Naive thymus-derived CD8-positive, alpha-beta T cell (primary cell): ENCODE results near the gene EYS. TPM values are rescaled to one million over a fixed set of nuclear protein-coding genes. Genes with fewer than 3 reads are reported as not detected.

ENCODE experiments used
- ATAC-seq, 2 donors: fragments of 150-1000 bp; cut with Tn5 transposase in 1 of 2; sonication (Bioruptor Pico), chemical (Tn5 transposase) in 1 of 2; 1 replicate in 1 of 2; 2 replicates in 1 of 2; pipeline ENCODE4 v1.10.0; 2021; ENCODE audit warnings: mild to moderate bottlenecking in 2 of 2, moderate library complexity in 2 of 2
- POLR2A ChIA-PET: fragments of 350-600 bp; sonication (Branson Sonifier 250); formaldehyde crosslinking; loops from one replicate; lab custom pipeline; 2021; ENCODE audit warnings: antibody characterized with exemption; lab: Charles Lee
- DNase-seq, 10 donors: peaks; one replicate each; pipeline versions ENCODE4 v3.0.0 to v3.0.0-alpha.2; 2020 to 2022
- H3K27ac Mint-ChIP-seq, 10 donors: one replicate each; pipeline ENCODE4 v1.8.0; 2020 to 2022; ENCODE audit warnings: mild to moderate bottlenecking in 10 of 10, mixed read lengths in 10 of 10, moderate library complexity in 4 of 10, inconsistent platforms in 1 of 10
- H3K27me3 Mint-ChIP-seq, 5 donors: one replicate each; pipeline ENCODE4 v1.8.0; 2021 to 2022; ENCODE audit warnings: mixed read lengths in 5 of 5
- H3K36me3 Mint-ChIP-seq, 3 donors: one replicate each; pipeline ENCODE4 v1.8.0; 2020 to 2022; ENCODE audit warnings: mixed read lengths in 3 of 3, mild to moderate bottlenecking in 2 of 3, inconsistent platforms in 1 of 3
- H3K4me1 Mint-ChIP-seq, 4 donors: one replicate each; pipeline ENCODE4 v1.8.0; 2021 to 2022; ENCODE audit warnings: mixed read lengths in 4 of 4
- H3K4me3 Mint-ChIP-seq, 10 donors: one replicate each; pipeline ENCODE4 v1.8.0; 2020 to 2022; ENCODE audit warnings: mild to moderate bottlenecking in 10 of 10, mixed read lengths in 10 of 10, moderate library complexity in 6 of 10, inconsistent platforms in 1 of 10
- H3K9me3 Mint-ChIP-seq, 9 donors: one replicate each; pipeline ENCODE4 v1.8.0; 2020 to 2022; ENCODE audit warnings: mixed read lengths in 9 of 9, mild to moderate bottlenecking in 3 of 9, inconsistent platforms in 1 of 9, moderate library complexity in 1 of 9
- polyA plus RNA-seq, 3 donors: library from polyadenylated mRNA; unstranded; fragments of 300-500 nt; fragmentation: Illumina TruSeq; gene quantifications; one replicate each; pipeline ENCODE4 v1.2.3, GENCODE V29; 2021
- total RNA-seq, 8 experiments: library from RNA in 2 of 8; stranded (reverse) in 2 of 8; gene quantifications; one replicate each; pipeline ENCODE4 v1.2.3 and lab custom pipeline; 2021 to 2026

The EYS gene
- total and polyA plus RNA-seq, 5 experiments from 2014 or later = 0.07 to 0.09 TPM; not detected in 3

DNA sequence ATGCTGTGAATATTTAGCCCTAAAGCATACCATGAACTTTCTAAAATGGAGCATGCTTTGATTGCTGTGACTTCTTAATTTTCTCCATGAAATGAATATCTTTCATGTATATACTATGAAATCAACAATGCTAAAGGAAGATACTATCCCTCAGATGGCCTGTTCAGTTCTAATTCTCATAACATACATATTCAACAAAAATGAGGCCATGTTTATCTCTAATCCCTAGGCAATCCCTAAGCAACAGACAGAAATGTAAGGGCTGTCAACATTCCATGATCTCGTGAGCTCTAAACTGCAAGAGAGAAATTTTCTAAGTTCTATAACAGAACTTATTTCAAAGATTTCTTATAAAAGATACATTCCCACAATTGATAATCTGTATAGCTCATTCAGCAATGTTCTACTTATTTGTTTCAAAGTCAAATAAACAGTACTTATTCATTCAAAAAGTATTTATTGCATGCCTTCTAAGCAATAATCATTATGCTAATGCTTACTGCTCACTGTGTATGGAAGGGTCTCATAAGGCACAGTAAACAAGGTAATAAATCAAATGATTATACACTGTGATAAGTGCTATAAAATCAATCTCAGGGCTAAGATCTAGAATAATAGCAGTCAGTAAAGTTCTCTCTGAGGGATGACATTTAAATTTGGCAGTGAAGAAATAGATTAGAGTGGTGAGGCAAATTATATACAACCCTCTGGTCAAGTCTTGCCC lies 1578.6 kb downstream of the EYS start:
- POLR2A ChIA-PET = no interaction called here
- Mint-ChIP-seq H3K27me3 (no peaks in the 10 kb centered on the region), H3K4me1 (no peaks in the 10 kb centered on the region), H3K36me3 (peaks cover 0 to 4% (median 0%) of the 10 kb centered on the region in 3 donors), H3K9me3 (peaks cover 0 to 9% (median 3%) of the 10 kb centered on the region in 9 donors), H3K27ac (no peak overlapping the region), H3K4me3 (no peak overlapping the region)
- DNase-seq (no peak), ATAC-seq (no peak)

DNA sequence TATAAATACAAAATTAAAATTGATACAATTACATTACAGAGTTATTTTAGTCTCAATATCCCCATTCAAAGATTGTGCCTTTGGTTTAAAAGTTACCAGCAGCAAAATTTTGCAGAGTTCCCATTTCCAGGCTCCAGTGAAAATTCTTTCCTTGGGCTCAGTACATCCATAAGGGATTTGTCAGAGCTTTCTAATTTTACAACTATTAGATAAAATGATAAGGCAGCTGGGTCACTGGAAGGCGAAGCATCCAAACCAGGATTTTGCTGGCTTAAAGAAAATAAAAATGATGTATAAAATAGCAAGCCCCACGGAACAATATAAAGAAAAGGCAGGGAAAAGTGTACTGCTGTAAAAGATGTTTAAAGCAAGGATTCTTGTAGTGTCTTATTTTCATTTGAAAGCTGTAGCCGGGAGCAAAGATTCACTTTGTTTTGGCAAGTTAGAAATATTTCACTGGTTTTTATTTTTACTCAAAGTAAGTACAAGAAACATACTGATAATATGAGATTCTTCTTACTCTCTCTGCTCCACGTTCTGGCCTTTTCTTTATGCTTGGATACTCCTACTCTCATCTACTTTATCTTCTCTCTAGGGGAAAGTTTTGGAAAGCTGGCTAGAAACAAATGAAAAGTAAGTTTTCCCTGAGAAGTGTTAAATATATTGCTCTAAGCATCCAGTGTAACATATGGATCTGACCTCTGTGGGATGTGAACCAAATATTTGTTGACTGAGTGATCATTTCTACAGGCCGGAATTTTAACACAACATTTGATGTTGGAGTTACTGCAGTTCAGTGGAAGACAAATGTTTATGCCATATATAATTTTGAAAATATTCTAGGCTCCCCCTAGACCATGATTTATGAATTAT lies 1583.0 kb downstream of the EYS start:
- peaks cover 0 to 4% (median 0%) of the 10 kb centered on the region in 3 donors for H3K36me3 Mint-ChIP-seq
- H3K27ac Mint-ChIP-seq = no peak overlapping the region
- POLR2A ChIA-PET = no interaction called here

DNA sequence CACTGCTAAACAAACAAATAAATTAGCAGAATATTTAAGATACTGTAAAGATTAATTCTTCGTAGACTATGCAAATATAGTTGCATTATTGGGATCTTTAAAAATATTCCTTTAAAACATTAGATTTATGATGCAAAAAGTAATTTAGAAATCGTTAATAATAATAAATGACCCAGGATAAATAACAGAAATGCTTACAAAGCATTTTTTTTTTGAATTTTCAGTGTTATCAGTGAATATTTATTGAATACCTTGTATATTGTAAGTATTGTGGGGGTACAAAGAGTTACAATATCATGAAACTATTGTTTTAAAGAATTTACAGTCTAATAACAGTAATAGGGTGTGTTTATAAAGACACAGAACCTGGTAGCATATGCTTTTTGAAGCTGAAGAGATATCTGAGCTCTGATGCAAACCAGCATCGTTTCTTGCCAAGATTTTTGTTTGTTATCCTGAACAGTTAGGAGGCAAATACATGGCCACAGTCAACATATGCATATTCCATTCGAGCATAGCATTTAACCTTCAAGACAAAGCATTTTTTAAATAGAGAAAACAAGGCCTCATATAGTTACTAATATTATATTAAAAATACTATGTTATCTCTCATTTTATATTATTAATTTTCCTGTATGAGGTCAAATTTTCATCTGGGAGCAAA lies 1584.2 kb downstream of the EYS start:
- POLR2A ChIA-PET = no interaction called here
- H3K9me3 Mint-ChIP-seq = peaks cover 0 to 13% (median 4%) of the 10 kb centered on the region in 9 donors
- ATAC-seq (no peak), DNase-seq (no peak)
- H3K27ac Mint-ChIP-seq = no peak overlapping the region
- peaks cover 0 to 4% (median 0%) of the 10 kb centered on the region in 3 donors for H3K36me3 Mint-ChIP-seq
- H3K27me3 Mint-ChIP-seq = no peaks in the 10 kb centered on the region
- no peaks in the 10 kb centered on the region for H3K4me1 Mint-ChIP-seq
- no peak overlapping the region for H3K4me3 Mint-ChIP-seq

More for the DNA sequence above, 1583.0 kb downstream of the EYS start:
- DNase-seq = no peak
- Mint-ChIP-seq H3K4me1 (no peaks in the 10 kb centered on the region), H3K9me3 (peaks cover 0 to 11% (median 2%) of the 10 kb centered on the region in 9 donors), H3K4me3 (no peak overlapping the region), H3K27me3 (no peaks in the 10 kb centered on the region)
- ATAC-seq = no peak

GRCh38 chr6:64121011-64121565 lies 1585.9 kb downstream of the EYS start:
- no peaks in the 10 kb centered on the region for H3K4me1 Mint-ChIP-seq
- H3K9me3 Mint-ChIP-seq = peaks cover 1 to 28% (median 7%) of the 10 kb centered on the region in 9 donors
- no peaks in the 10 kb centered on the region for H3K36me3 Mint-ChIP-seq
- DNase-seq (no peak), ATAC-seq (no peak)
- no peak overlapping the region for H3K4me3 Mint-ChIP-seq
- no peak overlapping the region for H3K27ac Mint-ChIP-seq
- POLR2A ChIA-PET = no interaction called here
- no peaks in the 10 kb centered on the region for H3K27me3 Mint-ChIP-seq

- no peak for ATAC-seq
- Mint-ChIP-seq H3K27me3 (no peaks in the 10 kb centered on the region), H3K4me3 (no peak overlapping the region), H3K36me3 (no peaks in the 10 kb centered on the region), H3K9me3 (peaks cover 2 to 28% (median 7%) of the 10 kb centered on the region in 9 donors), H3K4me1 (no peaks in the 10 kb centered on the region), H3K27ac (no peak overlapping the region)
- POLR2A ChIA-PET = no interaction called here
- no peak for DNase-seq
Measured at GRCh38 chr6:64113704-64114103, 1593.3 kb downstream of the EYS start.

GRCh38 chr6:64104051-64104450 lies 1603.0 kb downstream of the EYS start:
- no peak overlapping the region for H3K27ac Mint-ChIP-seq
- no peak overlapping the region for H3K4me3 Mint-ChIP-seq
- ATAC-seq (no peak), DNase-seq (no peak)
- peaks cover 0 to 10% (median 1%) of the 10 kb centered on the region in 9 donors for H3K9me3 Mint-ChIP-seq
- H3K4me1 Mint-ChIP-seq = no peaks in the 10 kb centered on the region
- POLR2A ChIA-PET = no interaction called here
- H3K27me3 Mint-ChIP-seq = no peaks in the 10 kb centered on the region
- H3K36me3 Mint-ChIP-seq = no peaks in the 10 kb centered on the region

DNA sequence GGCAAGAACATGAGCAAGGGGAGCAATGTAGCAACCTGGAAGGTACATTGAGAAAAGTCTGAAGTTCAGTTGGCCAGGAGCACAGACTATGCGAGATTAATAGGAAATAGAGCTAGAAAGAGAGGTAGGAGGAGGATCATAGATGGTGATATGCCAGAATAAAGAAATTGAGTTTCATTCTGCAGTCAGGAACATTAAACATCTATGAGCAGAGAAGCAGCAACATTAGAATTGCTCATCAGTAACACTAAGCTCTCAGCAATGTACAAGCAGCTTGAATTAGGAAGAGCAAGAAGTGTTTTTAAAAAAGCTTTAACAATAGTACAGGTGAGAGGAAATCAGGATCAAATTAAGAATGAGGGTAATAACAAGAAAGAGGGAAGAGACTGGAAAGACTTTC lies 1603.5 kb downstream of the EYS start:
- Mint-ChIP-seq H3K9me3 (peaks cover 0 to 10% (median 1%) of the 10 kb centered on the region in 9 donors), H3K4me3 (no peak overlapping the region), H3K36me3 (no peaks in the 10 kb centered on the region), H3K4me1 (no peaks in the 10 kb centered on the region), H3K27me3 (no peaks in the 10 kb centered on the region), H3K27ac (no peak overlapping the region)
- ATAC-seq (no peak), DNase-seq (no peak)
- POLR2A ChIA-PET = no interaction called here

DNA sequence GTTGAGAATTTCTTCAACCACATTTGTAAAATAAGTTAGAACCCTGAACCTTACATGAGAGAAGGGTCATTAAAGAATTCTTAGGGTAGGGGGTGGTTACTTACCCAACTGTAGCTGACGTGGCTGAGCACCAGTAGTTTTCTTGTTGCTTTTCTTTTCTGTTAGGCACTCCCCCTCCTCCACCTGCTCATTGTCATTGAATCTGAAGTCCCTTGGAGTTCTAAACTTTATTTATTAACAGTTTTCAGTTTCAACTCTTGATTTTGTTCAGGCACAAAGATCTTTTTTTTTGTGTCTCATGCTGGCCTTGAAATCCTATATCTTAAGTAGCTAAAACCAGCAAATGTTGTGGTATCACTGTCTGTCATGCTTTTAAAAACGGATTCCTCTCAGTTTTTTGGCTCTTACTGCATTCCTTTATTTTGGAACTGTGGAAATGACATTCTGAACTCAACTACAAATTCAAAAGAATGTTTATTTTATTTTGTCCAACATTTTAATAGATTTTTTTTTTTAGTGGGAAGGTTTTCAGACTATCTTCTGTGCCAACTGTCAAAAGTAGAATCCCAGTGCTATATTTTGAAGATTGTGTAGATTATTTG lies 1606.2 kb downstream of the EYS start:
- Mint-ChIP-seq H3K4me3 (no peak overlapping the region), H3K27me3 (no peaks in the 10 kb centered on the region), H3K36me3 (no peaks in the 10 kb centered on the region), H3K27ac (no peak overlapping the region), H3K9me3 (peaks cover 0 to 10% (median 3%) of the 10 kb centered on the region in 9 donors), H3K4me1 (no peaks in the 10 kb centered on the region)
- no peak for ATAC-seq
- no peak for DNase-seq
- POLR2A ChIA-PET = no interaction called here

DNA sequence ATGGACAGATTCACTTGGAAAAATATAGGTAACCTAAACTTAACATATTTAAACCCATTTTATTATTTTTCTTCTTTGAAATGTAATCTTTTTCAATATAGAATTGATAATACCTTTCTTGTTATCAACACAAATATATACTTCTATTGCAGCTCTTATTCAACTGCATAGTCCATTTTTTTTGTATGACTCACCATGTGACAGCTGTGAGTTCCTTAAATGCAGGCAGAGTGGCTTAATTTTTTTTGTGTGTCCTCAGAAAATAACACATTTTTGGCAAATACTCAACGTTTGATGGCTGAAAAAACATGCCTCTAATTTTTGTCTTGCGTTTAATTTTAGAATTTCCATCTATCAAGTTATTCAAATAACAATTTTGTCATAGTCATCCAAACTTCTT lies 1616.7 kb downstream of the EYS start:
- POLR2A ChIA-PET = no interaction called here
- ATAC-seq = no peak
- Mint-ChIP-seq H3K27me3 (no peaks in the 10 kb centered on the region), H3K9me3 (peaks cover 7 to 36% (median 12%) of the 10 kb centered on the region in 9 donors), H3K4me3 (no peak overlapping the region), H3K36me3 (no peaks in the 10 kb centered on the region), H3K27ac (no peak overlapping the region), H3K4me1 (no peaks in the 10 kb centered on the region)
- DNase-seq = no peak

DNA sequence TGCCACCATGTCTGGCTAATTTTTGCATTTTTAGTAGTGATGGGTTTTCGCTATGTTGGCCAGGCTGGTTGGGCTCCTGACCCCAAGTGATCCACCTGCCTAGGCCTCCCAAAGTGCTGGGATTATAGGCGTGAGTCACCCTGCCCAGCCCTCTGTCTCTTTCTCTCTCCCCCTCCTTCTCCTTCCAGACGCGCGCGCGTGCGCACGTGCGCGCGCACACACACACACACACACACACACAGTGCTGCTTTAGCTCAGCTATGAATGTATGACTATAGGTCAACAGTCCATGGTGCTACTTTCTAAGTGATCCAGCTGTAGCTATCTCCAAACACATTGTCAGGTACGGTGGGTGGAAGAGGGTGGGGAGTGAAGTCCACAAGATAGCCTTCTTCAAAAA lies 1621.9 kb downstream of the EYS start:
- DNase-seq = no peak
- no peak overlapping the region for H3K4me3 Mint-ChIP-seq
- no peak for ATAC-seq
- H3K36me3 Mint-ChIP-seq = no peaks in the 10 kb centered on the region
- POLR2A ChIA-PET = no interaction called here
- H3K4me1 Mint-ChIP-seq = no peaks in the 10 kb centered on the region
- no peak overlapping the region for H3K27ac Mint-ChIP-seq
- H3K27me3 Mint-ChIP-seq = no peaks in the 10 kb centered on the region
- H3K9me3 Mint-ChIP-seq = peaks cover 0 to 16% (median 7%) of the 10 kb centered on the region in 9 donors

GRCh38 chr6:64084185-64084663 lies 1622.8 kb downstream of the EYS start:
- H3K9me3 Mint-ChIP-seq = peaks cover 0 to 21% (median 5%) of the 10 kb centered on the region in 9 donors
- no peak overlapping the region for H3K4me3 Mint-ChIP-seq
- H3K27me3 Mint-ChIP-seq = no peaks in the 10 kb centered on the region
- POLR2A ChIA-PET = no interaction called here
- no peak for DNase-seq
- no peak overlapping the region for H3K27ac Mint-ChIP-seq
- ATAC-seq = no peak
- no peaks in the 10 kb centered on the region for H3K4me1 Mint-ChIP-seq
- H3K36me3 Mint-ChIP-seq = no peaks in the 10 kb centered on the region

GRCh38 chr6:64083261-64083660 lies 1623.8 kb downstream of the EYS start:
- POLR2A ChIA-PET = no interaction called here
- Mint-ChIP-seq H3K27ac (no peak overlapping the region), H3K4me1 (no peaks in the 10 kb centered on the region), H3K27me3 (no peaks in the 10 kb centered on the region), H3K36me3 (no peaks in the 10 kb centered on the region), H3K4me3 (no peak overlapping the region), H3K9me3 (peaks cover 0 to 28% (median 5%) of the 10 kb centered on the region in 9 donors)
- no peak for DNase-seq
- no peak for ATAC-seq
